GM15510 (cell line): ENCODE measurements around the gene RAPSN.

Experiments
- POLR2A ChIP-seq: IDR thresholded peaks from 3 replicates; pipeline ENCODE4 v1.6.1; 2011; ENCODE audit warnings: borderline replicate concordance; ENCODE audit not compliant: insufficient read length; ENCODE audit errors: extremely low read depth

RAPSN gene

GRCh38 chr11:47448566-47449427 is at the start of gene RAPSN:
TSS of gene RAPSN (minus strand) at chr11:47449136. CDS start at chr11:47448964, 172 bp downstream.
- no peak for TF ChIP-seq POLR2A

GRCh38 chr11:47498149-47498548 is 49.2 kb upstream of the RAPSN start:
- TF ChIP-seq POLR2A: no peak

- TF ChIP-seq POLR2A: no peak
Measured at GRCh38 chr11:47496808-47497207, 47.9 kb upstream of the RAPSN start.

GRCh38 chr11:47495856-47496217 is 46.9 kb upstream of the RAPSN start:
- TF ChIP-seq POLR2A: no peak

- TF ChIP-seq POLR2A: no peak
Measured at GRCh38 chr11:47495011-47495855, 46.3 kb upstream of the RAPSN start.

- no peak for TF ChIP-seq POLR2A
Measured at GRCh38 chr11:47489395-47489755, 40.4 kb upstream of the RAPSN start.

GRCh38 chr11:47488674-47489394 is 39.9 kb upstream of the RAPSN start:
- no peak for TF ChIP-seq POLR2A

- no peak for TF ChIP-seq POLR2A
Measured at GRCh38 chr11:47488111-47488510, 39.2 kb upstream of the RAPSN start.

- TF ChIP-seq POLR2A: no peak
Measured at GRCh38 chr11:47487421-47487820, 38.5 kb upstream of the RAPSN start.

GRCh38 chr11:47485107-47485506 is 36.2 kb upstream of the RAPSN start:
- TF ChIP-seq POLR2A: no peak

- TF ChIP-seq POLR2A: no peak
Measured at GRCh38 chr11:47483457-47483856, 34.5 kb upstream of the RAPSN start.

GRCh38 chr11:47480762-47481161 is 31.8 kb upstream of the RAPSN start:
- TF ChIP-seq POLR2A: no peak

- no peak for TF ChIP-seq POLR2A
Measured at GRCh38 chr11:47478651-47479329, 29.9 kb upstream of the RAPSN start.

- no peak for TF ChIP-seq POLR2A
Measured at GRCh38 chr11:47477753-47478152, 28.8 kb upstream of the RAPSN start.
